ENCODE results near the gene MPZL2. TPM values are rescaled to one million over a fixed set of nuclear protein-coding genes. Genes with fewer than 3 reads are reported as not detected.

MPZL2 gene
- total and polyA plus RNA-seq, 2 experiments from 2014 or later = 2.6 to 4.2 TPM

DNA sequence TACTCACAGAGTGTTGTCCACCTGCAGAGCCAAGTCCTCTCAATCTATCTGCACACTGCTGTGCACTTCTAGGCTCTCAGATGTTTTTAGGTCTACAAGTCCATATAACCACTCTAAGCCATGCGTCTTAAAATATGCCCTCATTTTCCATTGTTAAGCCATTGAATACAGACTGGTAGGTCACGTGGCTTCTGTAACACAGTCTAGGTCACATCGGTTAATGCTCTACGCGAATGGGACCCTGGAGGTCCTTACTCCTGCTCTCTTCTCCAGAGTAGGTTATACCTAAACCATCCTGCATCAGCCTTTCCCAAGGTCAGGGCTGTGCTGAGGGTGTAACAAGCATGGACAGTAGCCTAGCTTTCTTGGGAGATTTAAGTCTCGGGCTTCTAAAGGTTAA lies 40.1 kb downstream of the MPZL2 start:
- Histone ChIP-seq H3K4me2 (no peak overlapping the region), H3K4me3 (no peak overlapping the region), H3K27ac (ENCODE audit: low read depth) (no peak overlapping the region), H3K79me2 (replicated peaks; ENCODE audit: insufficient read depth) (no peaks in the 10 kb centered on the region), H2AFZ (no peak overlapping the region), H3K36me3 (ENCODE audit: insufficient read depth) (no peaks in the 10 kb centered on the region), H3F3A (replicated peaks; ENCODE audit: low read depth) (no peaks in the 10 kb centered on the region), H3K27me3 (ENCODE audit: insufficient read depth) (no peaks in the 10 kb centered on the region), H3K9me2 (ENCODE audit: insufficient read depth) (no peaks in the 10 kb centered on the region), H3K4me1 (ENCODE audit: insufficient read depth) (no peaks in the 10 kb centered on the region), H4K20me1 (replicated peaks; ENCODE audit: insufficient read depth) (no peaks in the 10 kb centered on the region)
- Mint-ChIP-seq H3K4me3 (no peak overlapping the region), H3K27me3 (ENCODE audit: insufficient read depth, low read depth, poor library complexity) (no peaks in the 10 kb centered on the region), H3K36me3 (ENCODE audit: low read depth) (no peaks in the 10 kb centered on the region), H3K4me1 (no peaks in the 10 kb centered on the region; the same call in 2 of the 3 replicates), H3K27ac (no peak overlapping the region), H3K9me3 (no peaks in the 10 kb centered on the region)
- no peak for TF ChIP-seq NANOG (IDR thresholded peaks at IDR 0.05; ENCODE audit: borderline replicate concordance)
- ATAC-seq = no peak
- DNase-seq (ENCODE audit: low spot score) = no peak

DNA sequence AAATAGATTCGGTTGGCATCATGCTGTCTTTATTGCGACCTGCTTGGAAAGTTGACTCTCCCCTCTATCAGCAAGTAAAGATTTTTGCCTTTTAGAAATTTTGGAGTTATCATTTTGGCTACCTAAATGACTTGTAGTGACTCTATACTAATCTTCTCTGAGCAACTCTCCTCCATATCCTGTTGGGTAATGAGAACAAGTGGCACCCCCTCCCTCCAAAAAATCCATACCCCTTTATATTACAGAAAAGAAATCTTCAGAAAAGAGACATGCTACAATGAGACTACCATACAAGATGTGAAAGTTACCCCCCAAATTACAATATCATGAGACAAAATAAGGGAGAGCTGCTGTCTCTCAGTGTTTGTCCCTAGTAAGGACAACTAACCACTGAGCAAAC lies 40.5 kb downstream of the MPZL2 start:
- Histone ChIP-seq H2AFZ (no peak overlapping the region), H3K4me3 (no peak overlapping the region), H3F3A (replicated peaks; ENCODE audit: low read depth) (no peaks in the 10 kb centered on the region), H3K27ac (ENCODE audit: low read depth) (no peak overlapping the region), H3K4me2 (no peak overlapping the region), H3K36me3 (ENCODE audit: insufficient read depth) (no peaks in the 10 kb centered on the region), H4K20me1 (replicated peaks; ENCODE audit: insufficient read depth) (no peaks in the 10 kb centered on the region), H3K79me2 (replicated peaks; ENCODE audit: insufficient read depth) (no peaks in the 10 kb centered on the region), H3K4me1 (ENCODE audit: insufficient read depth) (no peaks in the 10 kb centered on the region), H3K27me3 (ENCODE audit: insufficient read depth) (no peaks in the 10 kb centered on the region), H3K9me2 (ENCODE audit: insufficient read depth) (no peaks in the 10 kb centered on the region)
- Mint-ChIP-seq H3K27ac (no peak overlapping the region), H3K9me3 (no peaks in the 10 kb centered on the region), H3K4me3 (no peak overlapping the region), H3K27me3 (ENCODE audit: insufficient read depth, low read depth, poor library complexity) (no peaks in the 10 kb centered on the region), H3K36me3 (ENCODE audit: low read depth) (no peaks in the 10 kb centered on the region), H3K4me1 (no peaks in the 10 kb centered on the region; the same call in 2 of the 3 replicates)
- TF ChIP-seq STAT1 (IDR thresholded peaks at IDR 0.05; ENCODE audit: unreplicated experiment) (no peak), ZNF114 (CRISPR knock-in tag; IDR thresholded peaks at IDR 0.05) (no peak), NANOG (IDR thresholded peaks at IDR 0.05; ENCODE audit: borderline replicate concordance) (no peak), EZH2phosphoT487 (IDR thresholded peaks at IDR 0.05; ENCODE audit: unreplicated experiment) (no peak), ZNF331 (CRISPR knock-in tag; IDR thresholded peaks at IDR 0.05; ENCODE audit: low read depth) (no peak), CREB1 (CRISPR knock-in tag; IDR thresholded peaks at IDR 0.05; ENCODE audit: low read depth) (no peak), EZH2 (IDR thresholded peaks at IDR 0.05; ENCODE audit: low read depth, unreplicated experiment) (no peak), POLR2AphosphoS5 (IDR thresholded peaks at IDR 0.05; ENCODE audit: low read depth) (no peak), JUNB (IDR thresholded peaks at IDR 0.05; ENCODE audit: unreplicated experiment) (no peak)
- TF ChIP-seq, protein P1, sequence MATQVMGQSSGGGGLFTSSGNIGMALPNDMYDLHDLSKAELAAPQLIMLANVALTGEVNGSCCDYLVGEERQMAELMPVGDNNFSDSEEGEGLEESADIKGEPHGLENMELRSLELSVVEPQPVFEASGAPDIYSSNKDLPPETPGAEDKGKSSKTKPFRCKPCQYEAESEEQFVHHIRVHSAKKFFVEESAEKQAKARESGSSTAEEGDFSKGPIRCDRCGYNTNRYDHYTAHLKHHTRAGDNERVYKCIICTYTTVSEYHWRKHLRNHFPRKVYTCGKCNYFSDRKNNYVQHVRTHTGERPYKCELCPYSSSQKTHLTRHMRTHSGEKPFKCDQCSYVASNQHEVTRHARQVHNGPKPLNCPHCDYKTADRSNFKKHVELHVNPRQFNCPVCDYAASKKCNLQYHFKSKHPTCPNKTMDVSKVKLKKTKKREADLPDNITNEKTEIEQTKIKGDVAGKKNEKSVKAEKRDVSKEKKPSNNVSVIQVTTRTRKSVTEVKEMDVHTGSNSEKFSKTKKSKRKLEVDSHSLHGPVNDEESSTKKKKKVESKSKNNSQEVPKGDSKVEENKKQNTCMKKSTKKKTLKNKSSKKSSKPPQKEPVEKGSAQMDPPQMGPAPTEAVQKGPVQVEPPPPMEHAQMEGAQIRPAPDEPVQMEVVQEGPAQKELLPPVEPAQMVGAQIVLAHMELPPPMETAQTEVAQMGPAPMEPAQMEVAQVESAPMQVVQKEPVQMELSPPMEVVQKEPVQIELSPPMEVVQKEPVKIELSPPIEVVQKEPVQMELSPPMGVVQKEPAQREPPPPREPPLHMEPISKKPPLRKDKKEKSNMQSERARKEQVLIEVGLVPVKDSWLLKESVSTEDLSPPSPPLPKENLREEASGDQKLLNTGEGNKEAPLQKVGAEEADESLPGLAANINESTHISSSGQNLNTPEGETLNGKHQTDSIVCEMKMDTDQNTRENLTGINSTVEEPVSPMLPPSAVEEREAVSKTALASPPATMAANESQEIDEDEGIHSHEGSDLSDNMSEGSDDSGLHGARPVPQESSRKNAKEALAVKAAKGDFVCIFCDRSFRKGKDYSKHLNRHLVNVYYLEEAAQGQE (IDR thresholded peaks at IDR 0.05; ENCODE audit: unreplicated experiment) = no peak
- TF ChIP-seq, protein P2, sequence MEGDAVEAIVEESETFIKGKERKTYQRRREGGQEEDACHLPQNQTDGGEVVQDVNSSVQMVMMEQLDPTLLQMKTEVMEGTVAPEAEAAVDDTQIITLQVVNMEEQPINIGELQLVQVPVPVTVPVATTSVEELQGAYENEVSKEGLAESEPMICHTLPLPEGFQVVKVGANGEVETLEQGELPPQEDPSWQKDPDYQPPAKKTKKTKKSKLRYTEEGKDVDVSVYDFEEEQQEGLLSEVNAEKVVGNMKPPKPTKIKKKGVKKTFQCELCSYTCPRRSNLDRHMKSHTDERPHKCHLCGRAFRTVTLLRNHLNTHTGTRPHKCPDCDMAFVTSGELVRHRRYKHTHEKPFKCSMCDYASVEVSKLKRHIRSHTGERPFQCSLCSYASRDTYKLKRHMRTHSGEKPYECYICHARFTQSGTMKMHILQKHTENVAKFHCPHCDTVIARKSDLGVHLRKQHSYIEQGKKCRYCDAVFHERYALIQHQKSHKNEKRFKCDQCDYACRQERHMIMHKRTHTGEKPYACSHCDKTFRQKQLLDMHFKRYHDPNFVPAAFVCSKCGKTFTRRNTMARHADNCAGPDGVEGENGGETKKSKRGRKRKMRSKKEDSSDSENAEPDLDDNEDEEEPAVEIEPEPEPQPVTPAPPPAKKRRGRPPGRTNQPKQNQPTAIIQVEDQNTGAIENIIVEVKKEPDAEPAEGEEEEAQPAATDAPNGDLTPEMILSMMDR (conservative IDR thresholded peaks at IDR 0.05; ENCODE audit: low read depth in 2 of 2) = no peak
- ATAC-seq (no peak), DNase-seq (ENCODE audit: low spot score) (no peak)
